Endothelial cell of umbilical vein (primary cell): ENCODE results near the gene CDCP2. TPM values are rescaled to one million over a fixed set of nuclear protein-coding genes. Genes with fewer than 3 reads are reported as not detected.

Source experiments
- BruUV-seq: library from RNA; stranded (reverse); fragments of 400-500 nt; replicated peaks from 2 replicates; lab custom pipeline; 2021; lab: Mats Ljungman, UMichigan
- CTCF ChIA-PET: fragments of 300-600, 350-600 bp; sonication (Branson Sonifier 250); formaldehyde crosslinking; loops from one replicate; lab custom pipeline; 2021; ENCODE audit warnings: antibody characterized with exemption, inconsistent platforms; lab: Charles Lee
- POLR2A ChIA-PET: fragments of 300-600, 350-600 bp; sonication (Branson Sonifier 250); formaldehyde crosslinking; loops from one replicate; lab custom pipeline; 2021; ENCODE audit warnings: antibody characterized with exemption, inconsistent platforms; lab: Charles Lee
- DNase-seq: peaks from one replicate; pipeline ENCODE4 v3.0.0-alpha.2; 2011; ENCODE audit warnings: low read depth, low spot score
- FAIRE-seq: peaks from 2 replicates; lab custom pipeline; 2011; peaks lifted over from hg19 to GRCh38; lab: Jason Lieb, UNC
- H2AFZ ChIP-seq: 2 replicates; pipeline ENCODE4 v1.6.0; 2012; ENCODE audit warnings: low read depth, low read length, control low read depth, inconsistent platforms
- H3K27ac ChIP-seq: 2 replicates; pipeline ENCODE4 v1.5.1; 2011; ENCODE audit warnings: low read depth, mild to moderate bottlenecking, control low read depth, low read length, moderate library complexity; ENCODE audit not compliant: insufficient read depth
- H3K27me3 ChIP-seq, 2 experiments: 2 replicates each; pipeline versions ENCODE4 v1.6.0 to v1.6.1; 2011; ENCODE audit warnings: low read length in 2 of 2, mixed read lengths in 1 of 2; ENCODE audit not compliant: control insufficient read depth in 2 of 2, insufficient read depth in 2 of 2
- H3K36me3 ChIP-seq, 2 experiments: 2 replicates in 1 of 2; 3 replicates in 1 of 2; pipeline ENCODE4 v1.5.1; 2011; ENCODE audit warnings: low read length in 2 of 2, mild to moderate bottlenecking in 1 of 2, moderate library complexity in 1 of 2; ENCODE audit not compliant: control insufficient read depth in 2 of 2, insufficient read depth in 2 of 2; ENCODE audit errors: extremely low read depth in 1 of 2
- H3K4me1 ChIP-seq: 3 replicates; pipeline ENCODE4 v1.5.1; 2011; ENCODE audit warnings: mild to moderate bottlenecking, low read length; ENCODE audit not compliant: control insufficient read depth, insufficient read depth; ENCODE audit errors: extremely low read depth
- H3K4me2 ChIP-seq: 2 replicates; pipeline ENCODE4 v1.6.1; 2011; ENCODE audit warnings: low read length, control low read depth, mixed read lengths; ENCODE audit not compliant: insufficient read depth
- H3K4me3 ChIP-seq, 3 experiments: fragments of 200-600 bp in 1 of 3; sonication (generic), shearing (Covaris generic) in 1 of 3; replicated peaks in 1 of 3; 2 replicates each; pipeline ENCODE4 v1.5.1; 2011 to 2016; ENCODE audit warnings: control low read depth in 3 of 3, low read length in 3 of 3, mild to moderate bottlenecking in 2 of 3, inconsistent platforms in 1 of 3, low read depth in 1 of 3, moderate library complexity in 1 of 3; ENCODE audit not compliant: insufficient read depth in 1 of 3
- H3K79me2 ChIP-seq: 2 replicates; pipeline ENCODE4 v1.6.0; 2012; ENCODE audit warnings: low read length, inconsistent platforms; ENCODE audit not compliant: control insufficient read depth, insufficient read depth
- H3K9ac ChIP-seq: replicated peaks from 2 replicates; pipeline ENCODE3; 2011; ENCODE audit warnings: low read length, control low read depth; ENCODE audit not compliant: insufficient read depth; ENCODE audit errors: extremely low read depth
- H3K9me1 ChIP-seq: replicated peaks from 3 replicates; pipeline ENCODE4 v1.6.0; 2011; ENCODE audit warnings: mild to moderate bottlenecking, low read length; ENCODE audit not compliant: control insufficient read depth, insufficient read depth; ENCODE audit errors: extremely low read depth
- H3K9me3 ChIP-seq: replicated peaks from 2 replicates; pipeline ENCODE4 v1.5.1; 2012; ENCODE audit warnings: low read length, inconsistent platforms; ENCODE audit not compliant: control insufficient read depth, insufficient read depth
- H4K20me1 ChIP-seq: replicated peaks from 2 replicates; pipeline ENCODE3; 2011; ENCODE audit warnings: mild to moderate bottlenecking, low read length; ENCODE audit not compliant: control insufficient read depth, insufficient read depth; ENCODE audit errors: extremely low read depth
- EZH2 ChIP-seq: IDR thresholded peaks from 2 replicates; pipeline ENCODE4 v1.6.1; 2012; ENCODE audit warnings: borderline replicate concordance, low read depth, mild to moderate bottlenecking, moderate library complexity, low read length, inconsistent platforms; ENCODE audit not compliant: severe bottlenecking
- FOS ChIP-seq: IDR thresholded peaks from 2 replicates; pipeline ENCODE4 v1.6.1; 2011; ENCODE audit warnings: mild to moderate bottlenecking, low read length, moderate library complexity, borderline replicate concordance; ENCODE audit not compliant: insufficient read depth
- GATA2 ChIP-seq: IDR thresholded peaks from 2 replicates; pipeline ENCODE4 v1.7.0; 2011; ENCODE audit warnings: low read depth, mild to moderate bottlenecking, moderate library complexity, mixed read lengths, low read length; ENCODE audit not compliant: insufficient read length, insufficient read depth
- MAX ChIP-seq: IDR thresholded peaks from 2 replicates; pipeline ENCODE4 v1.6.1; 2011; ENCODE audit not compliant: insufficient read depth, insufficient read length
- dilution Hi-C: fragments of 300-500 bp; cut with MboI; formaldehyde crosslinking; loops from one replicate; pipeline ENCODE4 v1.15.0; 2019; ENCODE audit warnings: low sequenced_read_pairs; ENCODE audit not compliant: extremely low pct_ligation_motif_present
- intact Hi-C: fragments of 100-400 bp; cut with micrococcal nuclease; formaldehyde crosslinking; loops from one replicate; pipeline ENCODE4 v1.10.0; 2022
- polyA plus RNA-seq, 4 experiments: library from polyadenylated mRNA; depleted of rRNA in 3 of 4; stranded (reverse) in 3 of 4; unstranded in 1 of 4; fragments of >200 nt; gene quantifications; 2 replicates each; pipeline versions ENCODE4 v1.2.1 to v1.2.3, GENCODE V29; 2011 to 2012; ENCODE audit warnings: missing spikeins in 1 of 4
- total RNA-seq: library from RNA; stranded (reverse); gene quantifications from 2 replicates; pipeline ENCODE4 v1.2.3, GENCODE V29; 2021

The CDCP2 gene
- total and polyA plus RNA-seq, 2 donors (not counting 3 experiments of a cell fraction or from before 2014, with no cell fraction given): 0.10 TPM; not detected in 1

GRCh38 chr1:54173681-54174080, 20.9 kb upstream of the CDCP2 start:
- BruUV-seq: no TSS peak
- no peak for TF ChIP-seq EZH2
- TF ChIP-seq MAX: no peak
- TF ChIP-seq GATA2: no peak
- DNase-seq: peak; percentile 8
- no peak for FAIRE-seq
- Histone ChIP-seq H3K4me3 (no peak overlapping the region), H3K9me1 (no peaks in the 10 kb centered on the region), H3K27me3 (no peaks in the 10 kb centered on the region), H3K36me3 (no peaks in the 10 kb centered on the region), H3K4me2 (no peak overlapping the region), H3K27ac (no peak overlapping the region), H2AFZ (peak overlapping the region; percentile 11), H3K9me3 (no peaks in the 10 kb centered on the region), H3K9ac (no peak overlapping the region), H4K20me1 (no peaks in the 10 kb centered on the region), H3K4me1 (peaks cover 17% of the 10 kb centered on the region), H3K79me2 (no peaks in the 10 kb centered on the region)
- intact Hi-C loops (no loop called here), dilution Hi-C loops (no loop called here)
- CTCF ChIA-PET: interaction anchor here (1.1 to 2.2 kb wide), 6 partner anchors 8 to 52 kb away, joined by 3 to 12 read pairs (median 4); no protein-coding TSS in a partner anchor
- POLR2A ChIA-PET: interaction anchor here (0.6 kb wide), 1 partner anchor 315 kb away, joined by 3 read pairs; no protein-coding TSS in a partner anchor

- no TSS peak for BruUV-seq
- no peaks in the 10 kb centered on the region for H3K36me3 ChIP-seq
- peak; percentile 37 for TF ChIP-seq FOS
- no peak for TF ChIP-seq MAX
- no peaks in the 10 kb centered on the region for H3K9me1 ChIP-seq
- peak; percentile 72 for DNase-seq
- H3K27ac ChIP-seq: peak overlapping the region; percentile 54
- no peaks in the 10 kb centered on the region for H3K9me3 ChIP-seq
- peaks cover 17% of the 10 kb centered on the region for H3K4me1 ChIP-seq
- H3K4me3 ChIP-seq: no peak overlapping the region
- dilution Hi-C loops: no loop called here
- H3K4me2 ChIP-seq: peak overlapping the region; percentile 68
- FAIRE-seq: peak; percentile 85
- H3K27me3 ChIP-seq: no peaks in the 10 kb centered on the region
- POLR2A ChIA-PET: interaction anchor here (0.6 kb wide), 1 partner anchor 316 kb away, joined by 3 read pairs; no protein-coding TSS in a partner anchor
- intact Hi-C loops: no loop called here
- CTCF ChIA-PET: interaction anchor here (0.8 to 2.2 kb wide), 8 partner anchors 9 to 91 kb away, joined by 3 to 12 read pairs (median 4); no protein-coding TSS in a partner anchor
- peak overlapping the region; percentile 20 for H3K9ac ChIP-seq
- H3K79me2 ChIP-seq: no peaks in the 10 kb centered on the region
- no peaks in the 10 kb centered on the region for H4K20me1 ChIP-seq
- H2AFZ ChIP-seq: peak overlapping the region; percentile 85
Measured at GRCh38 chr1:54172614-54173599, 20.1 kb upstream of the CDCP2 start.
